22Rv1 (cell line): ENCODE results near the gene LGALS8.
"Not testable (repeated sequence)": the region's sequence is repeated elsewhere in the genome, so short reads cannot be mapped to it uniquely, and the experiment has no call there.

Experiments
- CTCF ChIP-seq: fragments of 450-650 bp; IDR thresholded peaks from 2 replicates; pipeline ENCODE4 v1.5.1; 2017; ENCODE audit warnings: mild to moderate bottlenecking
- ZFX ChIP-seq: fragments of 450-650 bp; IDR thresholded peaks from 2 replicates; pipeline ENCODE4 v1.6.1; 2017; ENCODE audit warnings: antibody characterized with exemption, borderline replicate concordance

- not testable (repeated sequence) for TF ChIP-seq CTCF, ZFX
These were observed 56.6 kb downstream of the LGALS8 start for GRCh38 chr1:236580404-236580803.
